SU-DHL-6 (cell line): ENCODE measurements around the gene EXOC4.
"Not testable (repeated sequence)": the region's sequence is repeated elsewhere in the genome, so short reads cannot be mapped to it uniquely, and the experiment has no call there.

Experiments used
- EZH2phosphoT487 ChIP-seq: fragments of 200-600 bp; sonication (generic), shearing (Covaris generic); conservative IDR thresholded peaks from 2 replicates; pipeline ENCODE4 v1.6.1; 2018; ENCODE audit warnings: mild to moderate bottlenecking, antibody characterized with exemption, low read length, moderate library complexity, mixed read lengths
- TF ChIP-seq, protein P1 (sequence below): fragments of 200-600 bp; sonication (generic); IDR thresholded peaks from one replicate; pipeline ENCODE4 v1.5.1; 2017; ENCODE audit warnings: antibody characterized with exemption, mild to moderate bottlenecking, low read length, moderate library complexity; ENCODE audit not compliant: insufficient read depth, poor library complexity, severe bottlenecking

DNA sequence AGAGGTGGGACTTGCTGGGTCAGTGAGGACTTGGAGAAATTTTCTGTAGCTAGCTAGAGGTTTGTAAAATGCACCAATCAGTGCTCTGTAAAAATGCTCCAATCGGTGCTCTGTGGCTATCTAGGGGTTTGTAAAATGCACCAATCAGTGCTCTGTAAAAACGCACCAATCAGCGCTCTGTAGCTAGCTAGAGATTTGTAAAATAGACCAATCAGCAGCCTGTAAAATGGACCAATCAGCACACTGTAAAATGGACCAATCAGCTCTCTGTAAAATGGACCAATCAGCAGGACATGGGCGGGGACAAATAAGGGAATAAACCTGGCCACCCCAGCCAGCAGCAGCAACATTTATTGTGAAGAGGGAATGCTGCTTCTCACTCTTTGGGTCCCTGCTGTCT lies 526.7 kb downstream of the EXOC4 start:
- TF ChIP-seq, protein P1, sequence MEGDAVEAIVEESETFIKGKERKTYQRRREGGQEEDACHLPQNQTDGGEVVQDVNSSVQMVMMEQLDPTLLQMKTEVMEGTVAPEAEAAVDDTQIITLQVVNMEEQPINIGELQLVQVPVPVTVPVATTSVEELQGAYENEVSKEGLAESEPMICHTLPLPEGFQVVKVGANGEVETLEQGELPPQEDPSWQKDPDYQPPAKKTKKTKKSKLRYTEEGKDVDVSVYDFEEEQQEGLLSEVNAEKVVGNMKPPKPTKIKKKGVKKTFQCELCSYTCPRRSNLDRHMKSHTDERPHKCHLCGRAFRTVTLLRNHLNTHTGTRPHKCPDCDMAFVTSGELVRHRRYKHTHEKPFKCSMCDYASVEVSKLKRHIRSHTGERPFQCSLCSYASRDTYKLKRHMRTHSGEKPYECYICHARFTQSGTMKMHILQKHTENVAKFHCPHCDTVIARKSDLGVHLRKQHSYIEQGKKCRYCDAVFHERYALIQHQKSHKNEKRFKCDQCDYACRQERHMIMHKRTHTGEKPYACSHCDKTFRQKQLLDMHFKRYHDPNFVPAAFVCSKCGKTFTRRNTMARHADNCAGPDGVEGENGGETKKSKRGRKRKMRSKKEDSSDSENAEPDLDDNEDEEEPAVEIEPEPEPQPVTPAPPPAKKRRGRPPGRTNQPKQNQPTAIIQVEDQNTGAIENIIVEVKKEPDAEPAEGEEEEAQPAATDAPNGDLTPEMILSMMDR: not testable (repeated sequence)
- TF ChIP-seq EZH2phosphoT487: not testable (repeated sequence)
